HG03460 (cell line): ENCODE results near the gene TP53TG3F.
"Not testable (repeated sequence)": the region's sequence is repeated elsewhere in the genome, so short reads cannot be mapped to it uniquely, and the experiment has no call there.

ENCODE experiments used
- ATAC-seq: cut with Tn5 transposase; IDR thresholded peaks from one replicate; pipeline ENCODE4 v1.9.1; 2021; ENCODE audit not compliant: unreplicated experiment

The TP53TG3F gene

GRCh38 chr16:33459312-33459711 is at the start of gene TP53TG3F:
TSS of gene TP53TG3F (plus strand) at chr16:33459612. CDS start at chr16:33459680, 68 bp downstream.
- ATAC-seq, result not testable (repeated sequence)

- not testable (repeated sequence) for ATAC-seq
Observed at GRCh38 chr16:33491611-33492010, 32.2 kb downstream of the TP53TG3F start.

GRCh38 chr16:33507231-33507630 is 47.8 kb downstream of the TP53TG3F start:
- not testable (repeated sequence) for ATAC-seq

GRCh38 chr16:33509070-33509469 is 49.7 kb downstream of the TP53TG3F start:
- ATAC-seq, result not testable (repeated sequence)

- ATAC-seq, result not testable (repeated sequence)
Observed at GRCh38 chr16:33509906-33510305, 50.5 kb downstream of the TP53TG3F start.
